ENCODE results near the gene ODF4. TPM values are rescaled to one million over a fixed set of nuclear protein-coding genes. Genes with fewer than 3 reads are reported as not detected.

Gene ODF4
- total RNA-seq, 1 donor from 2014 or later, result not detected

DNA sequence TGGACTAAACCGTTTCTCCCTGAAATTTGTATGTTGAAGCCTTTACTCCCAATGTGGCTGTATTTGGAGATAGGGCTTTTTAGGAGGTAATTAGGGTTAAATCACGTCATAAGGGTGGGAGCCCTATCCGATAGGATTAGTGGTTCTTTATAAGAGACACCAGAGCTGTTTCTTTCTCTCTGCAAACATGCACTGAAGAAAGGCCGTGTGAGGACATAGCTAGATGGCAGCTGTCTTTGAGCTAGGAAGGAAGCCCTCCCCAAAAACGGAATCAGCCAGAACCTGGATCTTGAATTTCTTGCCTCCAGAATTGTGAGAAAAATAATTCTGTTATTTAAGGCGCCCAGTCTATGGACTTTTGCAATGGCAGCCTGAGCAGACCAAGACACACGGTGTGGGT is 14.1 kb downstream of the ODF4 start:
- H3K27me3 ChIP-seq, result no peaks in the 10 kb centered on the region
- DNase-seq (ENCODE audit: low spot score in 2 of 2), result no peak
- no peaks in the 10 kb centered on the region for H3K36me3 ChIP-seq
- no peak overlapping the region for H3K4me3 ChIP-seq
- TF ChIP-seq, protein P1, sequence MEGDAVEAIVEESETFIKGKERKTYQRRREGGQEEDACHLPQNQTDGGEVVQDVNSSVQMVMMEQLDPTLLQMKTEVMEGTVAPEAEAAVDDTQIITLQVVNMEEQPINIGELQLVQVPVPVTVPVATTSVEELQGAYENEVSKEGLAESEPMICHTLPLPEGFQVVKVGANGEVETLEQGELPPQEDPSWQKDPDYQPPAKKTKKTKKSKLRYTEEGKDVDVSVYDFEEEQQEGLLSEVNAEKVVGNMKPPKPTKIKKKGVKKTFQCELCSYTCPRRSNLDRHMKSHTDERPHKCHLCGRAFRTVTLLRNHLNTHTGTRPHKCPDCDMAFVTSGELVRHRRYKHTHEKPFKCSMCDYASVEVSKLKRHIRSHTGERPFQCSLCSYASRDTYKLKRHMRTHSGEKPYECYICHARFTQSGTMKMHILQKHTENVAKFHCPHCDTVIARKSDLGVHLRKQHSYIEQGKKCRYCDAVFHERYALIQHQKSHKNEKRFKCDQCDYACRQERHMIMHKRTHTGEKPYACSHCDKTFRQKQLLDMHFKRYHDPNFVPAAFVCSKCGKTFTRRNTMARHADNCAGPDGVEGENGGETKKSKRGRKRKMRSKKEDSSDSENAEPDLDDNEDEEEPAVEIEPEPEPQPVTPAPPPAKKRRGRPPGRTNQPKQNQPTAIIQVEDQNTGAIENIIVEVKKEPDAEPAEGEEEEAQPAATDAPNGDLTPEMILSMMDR (IDR thresholded peaks at IDR 0.05), result no peak
- H3K4me1 ChIP-seq, result no peaks in the 10 kb centered on the region
- no peaks in the 10 kb centered on the region for H3K9me3 ChIP-seq
- intact Hi-C loops (cut with DNase I), result no loop called here
- H3K27ac ChIP-seq, result no peak overlapping the region

DNA sequence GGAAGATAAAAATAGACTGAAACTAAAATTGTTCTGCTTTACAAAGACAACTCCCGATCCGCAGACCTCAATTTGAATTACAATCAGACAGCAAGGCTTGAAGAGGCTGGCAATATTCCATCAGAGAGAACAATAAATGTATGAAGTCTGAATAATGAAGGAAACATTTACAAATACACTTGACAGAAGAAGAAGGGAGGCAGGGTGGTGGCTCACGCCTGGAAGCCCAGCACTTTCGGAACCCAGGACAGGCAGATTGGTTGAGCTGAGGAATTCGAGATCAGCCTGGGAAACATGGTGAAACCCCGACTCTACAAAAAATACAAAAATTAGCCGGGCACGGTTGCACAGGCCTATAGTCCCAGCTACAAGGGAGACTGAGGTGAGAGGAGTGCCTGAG is 14.6 kb downstream of the ODF4 start:
- H3K9me3 ChIP-seq, result no peaks in the 10 kb centered on the region
- H3K4me1 ChIP-seq, result no peaks in the 10 kb centered on the region
- no peak overlapping the region for H3K27ac ChIP-seq
- intact Hi-C loops (cut with DNase I), result no loop called here
- no peak overlapping the region for H3K4me3 ChIP-seq
- TF ChIP-seq, protein P1 (IDR thresholded peaks at IDR 0.05), result no peak
- no peaks in the 10 kb centered on the region for H3K27me3 ChIP-seq
- no peak for DNase-seq (ENCODE audit: low spot score in 2 of 2)
- no peaks in the 10 kb centered on the region for H3K36me3 ChIP-seq

DNA sequence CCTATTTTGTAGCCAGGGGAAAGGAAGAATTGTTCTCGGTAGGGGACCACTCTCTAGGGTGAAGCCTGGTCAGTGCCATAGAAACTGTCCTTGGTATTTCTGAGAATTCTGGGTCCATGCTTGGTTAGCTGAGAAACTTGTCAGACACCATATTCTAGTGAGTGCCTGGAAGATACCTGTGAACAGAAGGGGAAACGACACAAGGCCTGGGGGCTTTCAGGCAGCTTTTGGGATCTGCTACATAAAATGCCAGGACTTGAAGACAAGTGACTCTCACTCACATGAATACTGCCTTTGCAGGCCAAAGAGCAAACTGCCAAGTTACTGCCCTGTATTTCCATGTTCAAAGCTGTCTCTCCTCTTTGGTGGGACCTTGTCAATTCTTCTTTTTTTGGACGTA is 18.3 kb downstream of the ODF4 start:
- no peak overlapping the region for H3K4me3 ChIP-seq

DNA sequence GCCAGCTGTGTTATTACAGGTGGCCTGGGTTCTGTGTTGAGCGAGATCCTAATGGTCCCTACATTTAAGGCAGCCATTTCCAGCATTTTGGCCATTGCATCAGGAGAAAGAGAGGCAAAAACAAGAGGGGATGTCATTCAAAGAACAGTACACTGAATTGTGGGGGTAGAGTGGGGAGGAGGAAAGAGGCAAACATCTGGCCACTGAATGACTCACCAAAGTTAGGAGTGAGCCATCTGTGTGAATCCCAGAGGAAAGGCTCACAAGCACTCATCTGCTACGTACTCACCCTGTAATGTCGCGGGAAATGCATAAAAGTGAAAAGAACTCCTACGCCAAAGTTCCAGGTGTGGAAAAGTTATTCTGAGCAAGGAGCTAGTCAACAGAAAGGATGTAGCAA is 20.1 kb downstream of the ODF4 start:
- no peak for DNase-seq (ENCODE audit: low spot score in 2 of 2)
- Histone ChIP-seq H3K4me1 (no peaks in the 10 kb centered on the region), H3K27ac (no peak overlapping the region), H3K4me3 (no peak overlapping the region), H3K36me3 (peaks cover 0 to 6% of the 10 kb centered on the region in 2 donors), H3K27me3 (no peaks in the 10 kb centered on the region), H3K9me3 (no peaks in the 10 kb centered on the region)
- TF ChIP-seq, protein P1 (IDR thresholded peaks at IDR 0.05), result no peak
- intact Hi-C loops (cut with DNase I), result no loop called here

More for the DNA sequence above, 18.3 kb downstream of the ODF4 start:
- DNase-seq (ENCODE audit: low spot score in 2 of 2), result no peak
- intact Hi-C loops (cut with DNase I), result no loop called here
- H3K9me3 ChIP-seq, result no peaks in the 10 kb centered on the region
- TF ChIP-seq, protein P1 (IDR thresholded peaks at IDR 0.05), result no peak
- H3K27me3 ChIP-seq, result no peaks in the 10 kb centered on the region
- H3K27ac ChIP-seq, result no peak overlapping the region
- H3K36me3 ChIP-seq, result no peaks in the 10 kb centered on the region
- no peaks in the 10 kb centered on the region for H3K4me1 ChIP-seq

DNA sequence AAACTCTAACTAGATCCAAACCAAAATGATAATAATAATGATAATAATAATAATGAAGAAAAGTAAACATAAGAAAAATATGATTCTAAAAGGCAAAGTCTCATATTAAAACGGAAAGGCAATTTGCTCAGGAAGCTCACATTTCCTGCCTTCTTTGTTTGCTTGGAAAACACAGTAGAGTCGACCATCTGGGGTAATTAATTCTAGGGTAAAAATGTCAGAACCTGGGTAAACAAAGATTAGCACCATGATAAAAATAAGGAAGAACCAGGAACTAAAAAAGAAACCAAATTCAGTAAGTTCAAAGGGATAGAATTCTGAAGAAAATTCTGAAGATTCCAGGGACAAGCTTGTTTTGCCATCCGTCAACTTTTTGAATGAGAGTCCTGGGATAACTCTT is 20.6 kb downstream of the ODF4 start:
- no peak overlapping the region for H3K4me3 ChIP-seq
- H3K9me3 ChIP-seq, result no peaks in the 10 kb centered on the region
- peaks cover 0 to 6% of the 10 kb centered on the region in 2 donors for H3K36me3 ChIP-seq
- TF ChIP-seq, protein P1 (IDR thresholded peaks at IDR 0.05), result no peak
- no peak for DNase-seq (ENCODE audit: low spot score in 2 of 2)
- intact Hi-C loops (cut with DNase I), result no loop called here
- no peak overlapping the region for H3K27ac ChIP-seq
- no peaks in the 10 kb centered on the region for H3K27me3 ChIP-seq
- H3K4me1 ChIP-seq, result no peaks in the 10 kb centered on the region

DNA sequence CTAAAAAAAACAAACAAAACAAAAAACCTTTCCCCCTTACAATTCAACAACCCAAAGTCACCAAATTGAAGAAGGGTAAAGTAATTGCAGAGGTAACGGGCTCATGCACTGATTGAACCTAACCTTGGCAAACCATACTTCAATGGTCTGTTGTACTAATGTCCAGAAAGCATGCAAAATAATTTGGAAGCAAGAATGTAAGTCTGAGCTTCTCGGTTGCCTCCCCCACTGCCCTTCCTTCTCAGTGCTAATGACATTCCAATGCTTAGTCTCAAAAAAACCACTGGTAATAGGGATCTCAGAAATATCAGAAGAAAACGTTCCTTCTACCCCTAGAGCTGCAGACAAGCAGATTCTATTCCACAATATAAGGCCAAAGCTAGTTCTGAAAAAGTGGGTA is 21.1 kb downstream of the ODF4 start:
- intact Hi-C loops (cut with DNase I), result no loop called here
- Histone ChIP-seq H3K36me3 (peaks cover 0 to 6% of the 10 kb centered on the region in 2 donors), H3K4me1 (no peaks in the 10 kb centered on the region), H3K4me3 (no peak overlapping the region), H3K27me3 (no peaks in the 10 kb centered on the region), H3K27ac (no peak overlapping the region), H3K9me3 (no peaks in the 10 kb centered on the region)
- no peak for DNase-seq (ENCODE audit: low spot score in 2 of 2)
- TF ChIP-seq, protein P1 (IDR thresholded peaks at IDR 0.05), result no peak
